Mononuclear cell (primary cell): ENCODE data around the gene LSS. TPM values are rescaled to one million over a fixed set of nuclear protein-coding genes. Genes with fewer than 3 reads are reported as not detected.

Source experiments
- H3K27me3 ChIP-seq: 2 replicates; pipeline ENCODE4 v1.6.0; 2011; ENCODE audit warnings: low read length, control low read depth; ENCODE audit not compliant: insufficient read depth
- H3K4me1 ChIP-seq: 2 replicates; pipeline ENCODE4 v1.5.1; 2011; ENCODE audit warnings: mild to moderate bottlenecking, low read length, control low read depth; ENCODE audit not compliant: insufficient read depth
- H3K4me3 ChIP-seq: 2 replicates; pipeline ENCODE4 v1.5.1; 2011; ENCODE audit warnings: mild to moderate bottlenecking, low read length, moderate library complexity
- H3K9me3 ChIP-seq: 2 replicates; pipeline ENCODE4 v1.5.1; 2011; ENCODE audit warnings: low read depth, mild to moderate bottlenecking, control low read depth, low read length
- total RNA-seq: library from RNA; depleted of rRNA; stranded (reverse); fragments of >200 nt; gene quantifications from one replicate; pipeline ENCODE4 v1.2.3, GENCODE V29; 2012

LSS gene
- total RNA-seq, 1 donor: 9.6 TPM

DNA sequence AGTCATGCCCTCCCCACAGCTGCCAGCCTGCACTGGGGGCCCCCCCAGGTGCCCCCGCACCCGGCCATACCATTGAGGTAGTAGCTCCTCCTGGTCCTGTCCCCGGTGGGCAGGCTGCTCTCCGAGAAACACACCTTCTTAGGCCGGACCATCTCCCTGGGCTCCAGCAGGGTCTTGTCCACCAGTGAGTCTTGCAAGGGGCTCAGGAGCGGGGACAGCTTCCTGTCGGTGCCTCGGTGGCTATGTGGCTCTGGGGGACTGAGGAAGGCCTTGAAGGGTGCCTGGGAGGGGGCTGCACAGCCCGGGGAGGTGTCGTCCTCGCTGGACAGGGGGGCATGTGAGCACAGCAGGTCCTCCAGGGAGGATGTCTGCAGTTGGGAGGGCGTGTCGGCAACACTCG is 60.3 kb downstream of the LSS start:
- no peak overlapping the region for H3K4me3 ChIP-seq
- H3K27me3 ChIP-seq: no peaks in the 10 kb centered on the region
- no peaks in the 10 kb centered on the region for H3K9me3 ChIP-seq
- no peaks in the 10 kb centered on the region for H3K4me1 ChIP-seq

DNA sequence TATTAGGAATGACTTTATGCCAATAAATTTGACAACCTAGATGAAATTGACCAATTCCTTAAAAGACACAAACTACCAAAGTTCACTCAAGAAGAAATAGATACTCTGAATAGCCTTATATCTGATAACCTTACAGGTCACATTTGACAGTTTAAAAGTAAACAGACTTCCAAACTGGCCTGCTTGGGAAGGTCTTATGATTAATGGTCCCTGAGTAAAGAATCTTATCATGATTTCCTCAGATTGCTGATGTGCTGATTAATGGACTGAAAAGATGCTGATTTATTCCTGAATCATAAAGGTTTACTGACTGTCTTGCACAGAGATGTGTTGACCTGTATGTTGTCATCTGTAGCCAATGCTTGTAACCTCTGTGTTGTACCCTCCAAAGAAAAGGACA is 63.5 kb downstream of the LSS start:
- Histone ChIP-seq H3K27me3 (no peaks in the 10 kb centered on the region), H3K4me1 (no peaks in the 10 kb centered on the region), H3K4me3 (no peak overlapping the region), H3K9me3 (no peaks in the 10 kb centered on the region)

DNA sequence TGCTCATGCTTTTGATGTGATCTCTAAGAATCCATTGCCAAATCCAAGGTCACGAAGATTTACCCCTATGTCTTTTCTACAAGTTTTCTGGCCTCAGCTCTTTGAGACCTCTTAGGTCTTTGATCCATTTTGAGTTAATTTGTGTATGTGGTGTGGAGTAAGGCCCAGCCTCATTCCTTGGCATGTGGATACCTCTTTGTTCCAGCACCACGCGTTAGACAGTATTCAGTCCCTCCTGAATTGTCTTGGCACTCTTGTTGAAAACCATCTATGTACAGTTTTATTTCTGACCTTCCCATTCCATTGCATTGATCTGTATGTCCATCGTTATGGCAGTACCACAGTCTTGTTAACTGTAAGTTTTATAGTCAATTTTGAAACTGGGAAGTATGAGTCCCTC is 65.2 kb downstream of the LSS start:
- no peaks in the 10 kb centered on the region for H3K27me3 ChIP-seq
- H3K9me3 ChIP-seq: no peaks in the 10 kb centered on the region
- no peaks in the 10 kb centered on the region for H3K4me1 ChIP-seq
- no peak overlapping the region for H3K4me3 ChIP-seq

DNA sequence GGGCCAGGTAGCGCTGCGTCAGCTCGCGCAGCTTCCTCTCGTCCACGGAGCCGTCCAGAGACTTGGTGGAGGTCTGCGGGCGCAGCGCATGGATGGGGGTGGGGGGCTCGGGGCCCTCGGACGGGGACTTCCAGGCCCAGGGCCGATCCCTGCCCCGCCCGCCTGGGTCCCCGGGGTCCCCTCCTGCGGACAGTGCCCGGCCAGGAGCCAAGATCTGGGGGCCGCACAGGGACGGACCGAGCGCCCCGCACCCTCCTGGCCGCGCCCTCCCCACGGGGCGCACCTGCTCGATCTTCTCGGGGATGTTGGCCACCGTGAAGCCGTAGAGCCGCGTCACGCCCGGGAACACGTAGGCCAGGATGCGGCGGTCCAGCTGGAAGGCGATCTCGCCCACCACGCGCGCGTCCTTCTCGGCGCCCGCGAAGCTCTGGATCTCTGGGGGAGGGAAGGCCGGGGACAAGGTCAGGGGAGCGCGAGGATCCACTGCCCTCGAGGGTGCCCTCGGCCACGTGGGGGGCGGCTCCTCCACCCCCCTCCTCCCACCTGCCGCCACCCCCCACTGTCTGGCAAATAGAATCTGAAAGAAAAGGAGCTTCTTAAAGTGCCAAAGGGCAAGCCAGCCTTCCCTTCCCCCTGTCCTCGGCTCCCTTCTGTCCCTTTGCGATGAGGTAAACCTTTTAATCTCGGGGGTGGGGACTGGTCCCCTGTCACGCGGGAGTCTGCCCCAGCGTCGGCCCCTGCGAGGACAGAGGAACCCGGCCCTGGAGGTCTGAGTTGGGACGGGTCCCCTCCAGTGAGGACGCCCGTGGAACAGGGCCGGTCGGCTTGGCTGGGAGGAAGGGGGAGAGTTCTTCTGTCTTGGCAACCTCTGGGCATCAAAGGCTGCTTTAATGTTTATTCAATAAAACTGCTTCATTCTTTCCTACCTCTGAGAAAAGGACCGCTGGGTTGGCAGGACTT is 66.7 kb downstream of the LSS start:
- H3K4me1 ChIP-seq: no peaks in the 10 kb centered on the region
- no peaks in the 10 kb centered on the region for H3K27me3 ChIP-seq
- no peak overlapping the region for H3K4me3 ChIP-seq
- H3K9me3 ChIP-seq: no peaks in the 10 kb centered on the region

DNA sequence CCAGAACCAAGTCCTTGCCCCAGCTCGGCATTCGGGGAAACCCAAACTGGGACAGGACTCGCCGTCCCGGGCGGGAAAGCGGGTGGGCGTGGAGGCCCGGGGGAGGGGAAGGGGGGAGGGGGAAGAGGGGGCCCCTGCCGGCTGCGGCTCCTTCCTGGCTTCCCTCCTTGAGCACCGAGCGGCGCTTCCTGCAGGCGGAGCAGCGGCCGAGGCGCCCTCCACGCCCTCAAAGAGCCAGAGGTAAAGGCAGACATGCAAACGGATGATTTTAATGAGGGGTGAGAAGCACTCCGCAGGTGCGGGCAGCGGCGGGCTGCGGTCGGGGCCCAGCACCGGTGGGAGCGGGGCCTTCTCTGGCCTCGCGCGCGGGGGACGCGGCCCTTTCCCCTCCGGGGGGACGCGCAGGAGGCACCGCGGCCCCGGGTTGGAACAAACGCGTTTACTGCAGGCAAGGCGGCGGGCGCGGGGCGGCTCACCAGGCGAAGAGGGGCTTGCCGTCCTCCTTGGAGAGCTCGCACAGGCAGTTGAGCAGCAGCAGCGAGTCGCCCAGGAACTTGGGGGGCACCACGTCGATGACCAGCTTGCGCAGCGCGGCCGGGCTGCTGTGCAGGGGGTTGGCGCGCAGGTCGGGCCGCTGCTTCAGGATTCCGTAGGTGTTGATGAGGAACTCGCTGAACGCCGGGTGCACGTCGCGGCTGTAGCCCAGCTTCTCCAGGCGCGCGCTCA is 67.5 kb downstream of the LSS start:
- no peaks in the 10 kb centered on the region for H3K4me1 ChIP-seq
- no peaks in the 10 kb centered on the region for H3K9me3 ChIP-seq
- no peaks in the 10 kb centered on the region for H3K27me3 ChIP-seq
- no peak overlapping the region for H3K4me3 ChIP-seq

DNA sequence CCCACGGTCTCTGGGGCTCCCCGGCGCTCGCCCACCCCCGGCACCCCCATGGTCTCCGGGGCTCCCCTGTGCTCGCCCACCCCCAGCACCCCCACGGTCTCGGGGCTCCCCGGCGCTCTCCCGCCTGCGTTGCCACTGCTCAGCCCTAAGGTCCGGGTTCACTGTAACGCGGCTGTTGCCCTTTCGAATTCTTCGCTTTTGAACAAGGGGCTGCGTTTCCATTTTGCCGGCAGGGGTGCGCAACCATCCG is 68.0 kb downstream of the LSS start:
- Histone ChIP-seq H3K9me3 (no peaks in the 10 kb centered on the region), H3K4me3 (no peak overlapping the region), H3K4me1 (no peaks in the 10 kb centered on the region), H3K27me3 (no peaks in the 10 kb centered on the region)

DNA sequence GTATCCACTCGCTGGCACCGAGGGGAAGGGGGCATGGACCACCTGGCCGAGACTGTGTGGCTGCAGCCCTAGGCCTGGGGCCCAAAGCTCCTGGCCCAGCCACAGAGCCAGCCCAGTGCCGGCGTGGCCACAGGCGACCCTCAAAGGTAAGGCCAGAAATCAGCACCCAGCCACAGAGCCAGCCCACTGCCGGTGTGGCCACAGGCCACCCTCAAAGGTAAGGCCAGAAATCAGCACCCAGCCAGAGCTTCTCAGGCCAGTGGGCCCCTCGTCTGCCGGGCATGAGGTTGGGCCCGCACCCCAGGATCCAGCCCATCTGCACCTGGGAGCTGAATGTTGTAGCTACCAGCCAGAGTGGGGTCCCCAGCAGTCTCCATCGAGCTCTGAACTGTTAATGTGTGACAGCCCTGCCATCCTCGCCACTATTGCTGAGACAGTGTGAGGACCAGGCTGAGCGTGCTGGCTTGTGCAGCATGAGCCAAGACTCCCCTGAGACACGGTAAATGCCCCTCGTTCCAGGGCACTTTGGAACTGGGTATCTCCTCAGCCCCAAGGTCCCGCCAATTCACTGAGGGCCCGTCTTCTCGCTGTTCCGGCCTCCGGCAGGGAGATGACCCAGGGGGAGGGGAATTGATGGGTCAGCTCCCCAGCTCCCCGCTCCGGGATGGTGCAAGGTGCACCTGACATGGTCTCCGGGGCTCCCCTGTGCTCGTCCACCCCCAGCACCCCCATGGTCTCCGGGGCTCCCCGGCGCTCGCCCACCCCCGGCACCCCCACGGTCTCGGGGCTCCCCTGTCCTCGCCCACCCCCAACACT is 68.5 kb downstream of the LSS start:
- no peaks in the 10 kb centered on the region for H3K4me1 ChIP-seq

DNA sequence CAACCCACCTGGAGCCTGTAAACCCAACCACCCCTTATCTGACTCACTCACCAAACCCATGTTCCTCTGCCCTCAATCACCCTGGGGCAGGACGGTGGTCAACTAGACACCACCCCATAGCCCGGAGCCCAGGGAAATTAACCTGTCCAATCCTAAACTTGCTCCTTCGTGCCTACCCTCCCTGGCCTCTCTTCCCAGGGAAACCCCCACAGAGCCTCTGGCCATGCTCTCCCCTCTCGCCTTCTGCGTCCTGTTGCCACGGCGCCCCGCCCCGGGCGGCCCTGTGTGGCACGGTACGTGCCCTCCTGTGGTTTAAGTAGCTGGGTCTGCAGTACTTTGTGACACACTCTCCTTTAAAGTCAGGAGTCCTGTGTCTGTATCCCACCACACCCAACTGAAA is 69.2 kb downstream of the LSS start:
- Histone ChIP-seq H3K9me3 (no peaks in the 10 kb centered on the region), H3K4me3 (no peak overlapping the region), H3K27me3 (no peaks in the 10 kb centered on the region), H3K4me1 (no peaks in the 10 kb centered on the region)

More for the DNA sequence above, 68.5 kb downstream of the LSS start:
- Histone ChIP-seq H3K27me3 (no peaks in the 10 kb centered on the region), H3K9me3 (no peaks in the 10 kb centered on the region), H3K4me3 (no peak overlapping the region)

DNA sequence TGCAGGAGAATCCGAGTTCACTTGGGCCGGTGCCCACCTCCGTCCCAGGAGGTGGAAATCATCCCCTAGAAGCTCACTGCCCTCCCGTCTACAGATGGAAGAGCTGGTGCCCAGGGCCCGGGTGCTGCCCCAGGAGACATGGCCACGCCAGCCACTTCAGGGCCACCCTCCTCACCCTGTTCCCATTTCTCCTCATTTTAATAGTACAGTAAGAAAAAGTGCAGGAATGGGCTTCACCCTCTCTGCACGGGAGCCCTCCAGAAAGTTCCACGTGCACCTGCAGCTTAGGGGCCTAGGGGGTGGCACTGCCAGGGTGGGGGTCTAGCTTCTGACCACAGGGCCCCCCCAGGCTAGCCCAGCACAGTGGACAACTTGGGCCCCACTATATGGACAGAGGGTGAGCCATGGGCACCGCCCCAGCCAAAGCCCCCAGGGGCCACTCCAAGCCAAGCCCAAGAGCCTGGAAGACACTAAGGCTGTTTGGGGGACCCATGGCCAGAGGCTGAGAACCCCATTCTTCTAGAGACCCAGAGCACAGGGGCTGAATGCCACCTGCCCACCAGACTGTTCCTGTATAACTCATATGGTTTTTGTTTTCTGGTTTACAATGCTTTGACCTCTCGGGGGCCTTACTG is 69.8 kb downstream of the LSS start:
- H3K4me1 ChIP-seq: no peaks in the 10 kb centered on the region
- H3K4me3 ChIP-seq: no peak overlapping the region
- H3K27me3 ChIP-seq: no peaks in the 10 kb centered on the region
- no peaks in the 10 kb centered on the region for H3K9me3 ChIP-seq

DNA sequence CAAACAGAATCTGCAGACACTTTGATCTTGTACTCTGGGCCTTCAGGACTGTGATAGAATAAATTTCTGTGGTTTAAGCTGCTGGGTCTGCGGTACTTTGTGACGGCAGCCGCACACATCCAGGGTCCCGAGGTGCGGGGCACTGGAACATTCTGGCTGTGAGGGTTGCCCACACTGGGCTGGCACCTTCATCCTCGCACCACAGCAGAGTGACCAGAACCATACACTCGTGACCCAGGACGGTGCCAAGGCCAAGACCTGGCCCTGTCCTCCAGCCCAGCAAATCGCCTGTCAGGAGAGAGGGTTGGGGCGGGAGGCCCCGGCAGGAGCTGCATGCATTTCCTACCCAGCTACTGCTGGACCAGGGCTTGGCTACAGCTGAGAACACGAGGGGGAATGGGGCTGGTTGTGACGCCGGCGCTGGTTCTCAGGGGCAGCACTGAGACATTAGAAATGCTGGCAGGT is 70.6 kb downstream of the LSS start:
- Histone ChIP-seq H3K4me1 (no peaks in the 10 kb centered on the region), H3K9me3 (no peaks in the 10 kb centered on the region), H3K27me3 (no peaks in the 10 kb centered on the region), H3K4me3 (no peak overlapping the region)

DNA sequence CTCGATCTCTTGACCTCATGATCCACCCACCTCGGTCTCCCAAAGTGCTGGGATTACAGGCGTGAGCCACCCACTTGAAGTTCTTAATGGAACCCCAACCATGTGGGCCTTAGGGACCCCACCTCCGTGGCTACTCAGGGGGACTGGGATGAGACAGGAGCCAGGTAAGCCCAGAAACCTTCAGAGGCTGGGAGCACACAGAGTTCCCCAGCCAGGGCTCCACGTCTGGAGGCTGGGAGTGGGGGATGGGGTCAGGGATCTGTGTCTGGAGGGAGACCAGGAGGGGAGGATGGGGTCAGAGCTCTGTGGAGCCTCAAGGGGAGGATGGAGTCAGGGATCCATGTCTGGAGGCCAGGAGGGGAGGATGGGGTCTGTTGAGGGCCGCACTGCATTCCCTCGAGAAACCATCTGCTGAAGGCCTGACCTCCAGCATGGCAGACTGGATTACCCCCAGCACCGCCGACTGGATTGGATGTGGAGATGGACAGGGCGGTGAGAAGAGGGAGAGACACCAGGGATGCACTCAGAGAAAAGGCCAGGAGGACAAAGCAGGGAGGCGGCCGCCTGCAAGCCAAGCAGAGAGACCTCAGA is 71.1 kb downstream of the LSS start:
- H3K9me3 ChIP-seq: no peaks in the 10 kb centered on the region
- H3K4me3 ChIP-seq: no peak overlapping the region
- no peaks in the 10 kb centered on the region for H3K27me3 ChIP-seq
- no peaks in the 10 kb centered on the region for H3K4me1 ChIP-seq

DNA sequence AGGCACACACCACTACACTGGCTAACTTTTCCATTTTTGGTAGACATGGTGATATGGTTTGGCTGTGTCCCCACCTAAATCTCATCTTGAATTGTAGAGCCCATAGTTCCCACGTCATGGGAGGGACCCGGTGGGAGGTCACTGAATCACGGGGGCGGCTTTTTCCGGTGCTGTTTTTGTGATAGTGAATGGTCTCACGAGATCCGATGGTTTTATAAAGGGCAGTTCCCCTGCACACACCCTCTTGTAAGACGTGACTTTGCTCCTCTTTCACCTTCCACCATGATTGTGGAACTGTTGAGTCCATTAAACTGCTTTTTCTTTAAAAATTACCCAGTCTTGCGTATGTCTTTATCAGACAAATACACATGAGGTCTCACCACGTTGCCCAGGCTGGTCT is 71.9 kb downstream of the LSS start:
- no peaks in the 10 kb centered on the region for H3K9me3 ChIP-seq
- H3K27me3 ChIP-seq: no peaks in the 10 kb centered on the region
- H3K4me3 ChIP-seq: no peak overlapping the region
- H3K4me1 ChIP-seq: no peaks in the 10 kb centered on the region

DNA sequence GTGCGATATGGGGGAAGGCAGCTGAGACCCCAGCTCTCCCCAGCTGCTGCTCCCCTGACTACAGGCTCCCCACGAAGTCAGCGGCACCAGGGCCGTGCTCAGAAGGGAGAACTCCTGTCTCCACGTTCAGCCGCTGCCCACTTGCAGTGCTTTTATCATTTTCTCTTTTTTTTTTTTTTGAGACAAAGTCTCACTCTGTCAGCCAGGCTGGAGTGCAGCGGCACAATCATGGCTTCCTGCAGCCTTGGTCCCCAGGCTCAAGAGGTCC is 72.3 kb downstream of the LSS start:
- Histone ChIP-seq H3K4me3 (no peak overlapping the region), H3K4me1 (no peaks in the 10 kb centered on the region), H3K9me3 (no peaks in the 10 kb centered on the region), H3K27me3 (no peaks in the 10 kb centered on the region)

DNA sequence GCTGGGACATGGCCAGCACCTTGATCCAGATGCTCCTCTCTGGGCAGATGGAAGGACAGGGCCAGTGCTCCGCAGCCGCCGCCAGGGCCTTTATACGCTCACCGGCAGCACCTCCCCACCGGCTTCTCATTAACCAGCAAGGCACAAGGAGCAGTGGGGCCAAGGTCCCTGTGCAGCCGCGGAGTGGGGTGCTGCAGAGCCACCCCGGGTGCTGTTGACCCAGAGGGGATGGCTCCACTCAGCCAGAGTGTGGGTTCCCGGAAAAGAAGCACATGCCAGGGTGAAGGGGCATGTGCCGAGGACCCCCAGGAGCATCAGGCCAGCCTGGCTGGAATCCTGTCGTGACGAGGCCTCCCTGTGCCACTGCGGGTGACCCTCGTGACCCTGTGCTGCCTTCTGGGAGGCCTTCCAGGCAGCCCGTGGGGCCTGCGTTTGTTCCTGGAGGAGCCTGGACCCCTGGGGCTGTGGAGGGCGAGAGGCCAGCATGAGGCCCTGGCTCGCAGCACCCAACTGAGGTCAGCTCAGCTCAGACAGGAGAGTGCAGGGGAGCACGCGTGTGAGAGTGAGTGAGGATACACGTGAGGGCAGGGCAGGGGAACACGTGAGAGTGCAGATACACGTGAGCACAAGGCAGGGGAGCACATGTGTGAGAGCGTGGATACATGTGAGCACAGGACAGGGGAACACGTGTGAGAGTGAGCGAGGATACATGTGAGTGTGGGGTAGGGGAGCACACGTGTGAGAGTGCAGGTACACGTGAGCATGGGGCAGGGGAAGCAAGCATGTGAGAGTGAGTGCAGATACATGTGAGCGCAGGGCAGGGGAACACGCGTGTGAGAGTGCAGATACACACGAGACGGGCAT is 72.8 kb downstream of the LSS start, which contains the start of gene FTCD:
Gene FTCD (minus strand): TSS at position 66 of the 864 bp plus-strand sequence. CDS start 56 bp downstream, at position 10.
- no peaks in the 10 kb centered on the region for H3K9me3 ChIP-seq
- H3K4me1 ChIP-seq: no peaks in the 10 kb centered on the region
- H3K27me3 ChIP-seq: no peaks in the 10 kb centered on the region
- no peak within 1 kb of the TSS for H3K4me3 ChIP-seq
